Neural progenitor cell (in vitro differentiated cells): ENCODE measurements around the gene LDB2. TPM values are rescaled to one million over a fixed set of nuclear protein-coding genes. Genes with fewer than 3 reads are reported as not detected.

Experiments used
- DNase-seq: peaks from one replicate; pipeline ENCODE4 v3.0.0-alpha.2; 2016; ENCODE audit warnings: low spot score
- H2AFZ ChIP-seq: fragments of 200-600 bp; sonication (generic); replicated peaks from 2 replicates; pipeline ENCODE4 v1.6.1; 2016; ENCODE audit warnings: antibody characterized with exemption
- H3F3A ChIP-seq: fragments of 200-600 bp; sonication (generic); 2 replicates; pipeline ENCODE4 v1.6.1; 2016; ENCODE audit warnings: antibody characterized with exemption, low read depth
- H3K27ac ChIP-seq: fragments of 200-600 bp; sonication (generic); 2 replicates; pipeline ENCODE4 v1.5.1; 2016; ENCODE audit warnings: mild to moderate bottlenecking
- H3K27me3 ChIP-seq: fragments of 200-600 bp; sonication (generic); 2 replicates; pipeline ENCODE4 v1.6.1; 2016; ENCODE audit warnings: mild to moderate bottlenecking, moderate library complexity
- H3K36me3 ChIP-seq: fragments of 200-600 bp; sonication (generic); 2 replicates; pipeline ENCODE4 v1.5.1; 2016
- H3K4me1 ChIP-seq: fragments of 200-600 bp; sonication (generic); 2 replicates; pipeline ENCODE4 v1.6.1; 2016; ENCODE audit warnings: mixed run types
- H3K4me2 ChIP-seq: fragments of 200-600 bp; sonication (generic); 2 replicates; pipeline ENCODE4 v1.6.1; 2016
- H3K4me3 ChIP-seq: fragments of 200-600 bp; sonication (generic); 2 replicates; pipeline ENCODE4 v1.5.1; 2016
- H3K79me2 ChIP-seq: fragments of 200-600 bp; sonication (generic); 2 replicates; pipeline ENCODE4 v1.6.1; 2016; ENCODE audit warnings: low read depth
- H3K9ac ChIP-seq: fragments of 200-600 bp; sonication (generic); 2 replicates; pipeline ENCODE4 v1.6.1; 2016
- H3K9me3 ChIP-seq: fragments of 200-600 bp; sonication (generic); 2 replicates; pipeline ENCODE4 v1.5.1; 2016; ENCODE audit warnings: low read depth
- H4K20me1 ChIP-seq: fragments of 200-600 bp; sonication (generic); 2 replicates; pipeline ENCODE4 v1.6.1; 2016; ENCODE audit warnings: low read depth
- H3K27ac Mint-ChIP-seq: 3 replicates; pipeline ENCODE4 v1.8.0; 2021; ENCODE audit warnings: mixed read lengths
- H3K27me3 Mint-ChIP-seq: 2 replicates; pipeline ENCODE4 v1.8.0; 2022; ENCODE audit warnings: low read depth, mild to moderate bottlenecking, inconsistent platforms, moderate library complexity, mixed read lengths; ENCODE audit not compliant: insufficient read depth
- H3K36me3 Mint-ChIP-seq: 3 replicates; pipeline ENCODE4 v1.8.0; 2021; ENCODE audit warnings: mixed read lengths
- H3K4me1 Mint-ChIP-seq: 3 replicates; pipeline ENCODE4 v1.8.0; 2021; ENCODE audit warnings: mixed read lengths
- H3K4me3 Mint-ChIP-seq: 3 replicates; pipeline ENCODE4 v1.8.0; 2021; ENCODE audit warnings: mild to moderate bottlenecking, moderate library complexity, mixed read lengths
- H3K9me3 Mint-ChIP-seq: 3 replicates; pipeline ENCODE4 v1.8.0; 2020; ENCODE audit warnings: mixed read lengths
- EZH2 ChIP-seq: fragments of 200-600 bp; sonication (generic); IDR thresholded peaks from 2 replicates; pipeline ENCODE4 v1.6.1; 2017; ENCODE audit warnings: antibody characterized with exemption, mild to moderate bottlenecking, moderate library complexity
- EZH2phosphoT487 ChIP-seq: fragments of 200-600 bp; sonication (generic); IDR thresholded peaks from 2 replicates; pipeline ENCODE4 v1.6.1; 2017; ENCODE audit warnings: antibody characterized with exemption
- total RNA-seq: library from RNA; depleted of rRNA; stranded (reverse); fragments of >200 nt; gene quantifications from 2 replicates; pipeline ENCODE4 v1.2.3, GENCODE V29; 2015; ENCODE audit warnings: low replicate concordance
- TF ChIP-seq, protein P1 (sequence below): fragments of 200-600 bp; sonication (generic); IDR thresholded peaks from 2 replicates; pipeline ENCODE4 v1.5.1; 2017; ENCODE audit warnings: antibody characterized with exemption, mild to moderate bottlenecking

Gene LDB2
- total RNA-seq, 1 donor from 2014 or later, result 24.3 TPM

- Histone ChIP-seq H3K9me3 (no peaks in the 10 kb centered on the region), H2AFZ (no peak overlapping the region), H3K27ac (no peak overlapping the region), H3K4me1 (peaks cover 6% of the 10 kb centered on the region), H4K20me1 (no peaks in the 10 kb centered on the region), H3K4me2 (no peak overlapping the region), H3F3A (no peaks in the 10 kb centered on the region), H3K9ac (no peak overlapping the region), H3K27me3 (no peaks in the 10 kb centered on the region), H3K79me2 (no peaks in the 10 kb centered on the region), H3K36me3 (no peaks in the 10 kb centered on the region), H3K4me3 (no peak overlapping the region)
- Mint-ChIP-seq H3K9me3 (peaks cover 10% of the 10 kb centered on the region), H3K4me3 (no peak overlapping the region), H3K4me1 (peaks cover 5% of the 10 kb centered on the region), H3K27me3 (no peaks in the 10 kb centered on the region), H3K36me3 (peaks cover 22% of the 10 kb centered on the region), H3K27ac (no peak overlapping the region)
- no peak for DNase-seq
- TF ChIP-seq EZH2phosphoT487, result no peak
- no peak for TF ChIP-seq EZH2
- TF ChIP-seq, protein P1, sequence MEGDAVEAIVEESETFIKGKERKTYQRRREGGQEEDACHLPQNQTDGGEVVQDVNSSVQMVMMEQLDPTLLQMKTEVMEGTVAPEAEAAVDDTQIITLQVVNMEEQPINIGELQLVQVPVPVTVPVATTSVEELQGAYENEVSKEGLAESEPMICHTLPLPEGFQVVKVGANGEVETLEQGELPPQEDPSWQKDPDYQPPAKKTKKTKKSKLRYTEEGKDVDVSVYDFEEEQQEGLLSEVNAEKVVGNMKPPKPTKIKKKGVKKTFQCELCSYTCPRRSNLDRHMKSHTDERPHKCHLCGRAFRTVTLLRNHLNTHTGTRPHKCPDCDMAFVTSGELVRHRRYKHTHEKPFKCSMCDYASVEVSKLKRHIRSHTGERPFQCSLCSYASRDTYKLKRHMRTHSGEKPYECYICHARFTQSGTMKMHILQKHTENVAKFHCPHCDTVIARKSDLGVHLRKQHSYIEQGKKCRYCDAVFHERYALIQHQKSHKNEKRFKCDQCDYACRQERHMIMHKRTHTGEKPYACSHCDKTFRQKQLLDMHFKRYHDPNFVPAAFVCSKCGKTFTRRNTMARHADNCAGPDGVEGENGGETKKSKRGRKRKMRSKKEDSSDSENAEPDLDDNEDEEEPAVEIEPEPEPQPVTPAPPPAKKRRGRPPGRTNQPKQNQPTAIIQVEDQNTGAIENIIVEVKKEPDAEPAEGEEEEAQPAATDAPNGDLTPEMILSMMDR, result no peak
Observed at GRCh38 chr4:16868674-16869073, 29.8 kb downstream of the LDB2 start.

GRCh38 chr4:16867827-16868226 lies 30.6 kb downstream of the LDB2 start:
- Mint-ChIP-seq H3K9me3 (peaks cover 13% of the 10 kb centered on the region), H3K27me3 (no peaks in the 10 kb centered on the region), H3K4me3 (no peak overlapping the region), H3K4me1 (peaks cover 5% of the 10 kb centered on the region), H3K36me3 (peaks cover 22% of the 10 kb centered on the region), H3K27ac (no peak overlapping the region)
- Histone ChIP-seq H3K36me3 (no peaks in the 10 kb centered on the region), H3K27ac (no peak overlapping the region), H2AFZ (no peak overlapping the region), H3K4me1 (peaks cover 6% of the 10 kb centered on the region), H3K27me3 (no peaks in the 10 kb centered on the region), H3K9me3 (no peaks in the 10 kb centered on the region), H4K20me1 (no peaks in the 10 kb centered on the region), H3F3A (no peaks in the 10 kb centered on the region), H3K79me2 (no peaks in the 10 kb centered on the region), H3K4me3 (no peak overlapping the region), H3K9ac (no peak overlapping the region), H3K4me2 (no peak overlapping the region)
- DNase-seq, result no peak
- TF ChIP-seq EZH2, result no peak
- TF ChIP-seq, protein P1, result no peak

GRCh38 chr4:16866974-16867373 lies 31.5 kb downstream of the LDB2 start:
- Histone ChIP-seq H3K9ac (no peak overlapping the region), H3K4me3 (no peak overlapping the region), H3K36me3 (no peaks in the 10 kb centered on the region), H3K27me3 (no peaks in the 10 kb centered on the region), H3F3A (no peaks in the 10 kb centered on the region), H3K4me2 (no peak overlapping the region), H3K27ac (no peak overlapping the region), H3K4me1 (peaks cover 6% of the 10 kb centered on the region), H3K79me2 (no peaks in the 10 kb centered on the region), H4K20me1 (no peaks in the 10 kb centered on the region), H3K9me3 (no peaks in the 10 kb centered on the region), H2AFZ (no peak overlapping the region)
- no peak overlapping the region for H3K27ac Mint-ChIP-seq
- peaks cover 16% of the 10 kb centered on the region for H3K9me3 Mint-ChIP-seq
- TF ChIP-seq, protein P1, result no peak
- no peak for TF ChIP-seq EZH2phosphoT487
- TF ChIP-seq EZH2, result no peak
- no peak for DNase-seq
- no peaks in the 10 kb centered on the region for H3K27me3 Mint-ChIP-seq
- peaks cover 5% of the 10 kb centered on the region for H3K4me1 Mint-ChIP-seq
- peaks cover 19% of the 10 kb centered on the region for H3K36me3 Mint-ChIP-seq
- no peak overlapping the region for H3K4me3 Mint-ChIP-seq
